HG03175 (cell line): ENCODE results near the gene NPIPA5.
"Not testable (repeated sequence)": the region's sequence is repeated elsewhere in the genome, so short reads cannot be mapped to it uniquely, and the experiment has no call there.

ENCODE experiments used
- ATAC-seq: cut with Tn5 transposase; IDR thresholded peaks from one replicate; pipeline ENCODE4 v1.9.1; 2021; ENCODE audit warnings: mild to moderate bottlenecking, moderate library complexity; ENCODE audit not compliant: unreplicated experiment

The NPIPA5 gene

GRCh38 chr16:15378194-15378593 is at the start of gene NPIPA5:
NPIPA5 (minus strand) TSS chr16:15378294; CDS start chr16:15378294, 0 bp downstream.
- ATAC-seq: not testable (repeated sequence)

GRCh38 chr16:15427648-15428239 is 49.6 kb upstream of the NPIPA5 start:
- no peak for ATAC-seq

- no peak for ATAC-seq
Observed at GRCh38 chr16:15426796-15427195, 48.7 kb upstream of the NPIPA5 start.

GRCh38 chr16:15425861-15426260 is 47.8 kb upstream of the NPIPA5 start:
- no peak for ATAC-seq

GRCh38 chr16:15422222-15422621 is 44.1 kb upstream of the NPIPA5 start:
- no peak for ATAC-seq

- not testable (repeated sequence) for ATAC-seq
Observed at GRCh38 chr16:15421696-15422095, 43.6 kb upstream of the NPIPA5 start.

GRCh38 chr16:15418206-15418605 is 40.1 kb upstream of the NPIPA5 start:
- no peak for ATAC-seq

- no peak for ATAC-seq
Observed at GRCh38 chr16:15417197-15417596, 39.1 kb upstream of the NPIPA5 start.

- ATAC-seq: no peak
Observed at GRCh38 chr16:15415511-15415985, 37.5 kb upstream of the NPIPA5 start.

- ATAC-seq: not testable (repeated sequence)
Observed at GRCh38 chr16:15409476-15409875, 31.4 kb upstream of the NPIPA5 start.

GRCh38 chr16:15407756-15408155 is 29.7 kb upstream of the NPIPA5 start:
- ATAC-seq: not testable (repeated sequence)

GRCh38 chr16:15404792-15405191 is 26.7 kb upstream of the NPIPA5 start:
- ATAC-seq: no peak

GRCh38 chr16:15404091-15404490 is 26.0 kb upstream of the NPIPA5 start:
- ATAC-seq: not testable (repeated sequence)

- no peak for ATAC-seq
Observed at GRCh38 chr16:15403392-15403995, 25.4 kb upstream of the NPIPA5 start.

GRCh38 chr16:15401972-15402371 is 23.9 kb upstream of the NPIPA5 start:
- ATAC-seq: no peak

GRCh38 chr16:15400314-15400713 is 22.2 kb upstream of the NPIPA5 start:
- not testable (repeated sequence) for ATAC-seq

- no peak for ATAC-seq
Observed at GRCh38 chr16:15399317-15399716, 21.2 kb upstream of the NPIPA5 start.

GRCh38 chr16:15398618-15399316 is 20.7 kb upstream of the NPIPA5 start:
- no peak for ATAC-seq

GRCh38 chr16:15396948-15397594 is 19.0 kb upstream of the NPIPA5 start:
- no peak for ATAC-seq

GRCh38 chr16:15396509-15396829 is 18.4 kb upstream of the NPIPA5 start:
- ATAC-seq: not testable (repeated sequence)

GRCh38 chr16:15395631-15396508 is 17.8 kb upstream of the NPIPA5 start, which contains the start of gene MPV17L:
MPV17L (plus strand) TSS chr16:15395754; CDS start chr16:15395898, 144 bp downstream.
- ATAC-seq: not testable (repeated sequence)
